Activated T-helper 1 cell treated with anti-CD3 and anti-CD28 coated beads, Interleukin-12 subunit alpha, Interleukin-12 subunit beta, Interleukin-2, Interleukin-4 antibody, amounts not matched to agents 30 ng/mL and 10 ng/mL and 1 ng/mL, durations not matched to agents 14 hours and 24 hours and 36 hours (primary cell): Measurements from ENCODE around the gene TOM1L2. TPM values are rescaled to one million over a fixed set of nuclear protein-coding genes. Genes with fewer than 3 reads are reported as not detected.
A peak's percentile ranks its signal among the peaks of the same experiment; 100 is the strongest.

Experiments
- DNase-seq: peaks from one replicate; pipeline ENCODE4 v3.0.0; 2021; ENCODE audit warnings: low spot score
- H3K27ac Mint-ChIP-seq: one replicate; pipeline ENCODE4 v1.8.0; 2021; ENCODE audit warnings: mild to moderate bottlenecking, mixed read lengths
- H3K27me3 Mint-ChIP-seq: one replicate; pipeline ENCODE4 v1.8.0; 2022; ENCODE audit warnings: mild to moderate bottlenecking, moderate library complexity, mixed read lengths; ENCODE audit not compliant: insufficient read depth
- H3K36me3 Mint-ChIP-seq: one replicate; pipeline ENCODE4 v1.8.0; 2021; ENCODE audit warnings: low read depth, mixed read lengths
- H3K4me1 Mint-ChIP-seq: one replicate; pipeline ENCODE4 v1.8.0; 2021; ENCODE audit warnings: low read depth, mixed read lengths
- H3K4me3 Mint-ChIP-seq: one replicate; pipeline ENCODE4 v1.8.0; 2021; ENCODE audit warnings: mild to moderate bottlenecking, moderate library complexity, mixed read lengths
- H3K9me3 Mint-ChIP-seq: one replicate; pipeline ENCODE4 v1.8.0; 2021; ENCODE audit warnings: mixed read lengths
- intact Hi-C: fragments of 100-400 bp; cut with micrococcal nuclease; formaldehyde crosslinking; loops from one replicate; pipeline ENCODE4 v1.15.1; 2024
- total RNA-seq: library from RNA; stranded (reverse); gene quantifications from 2 replicates; pipeline ENCODE4 v1.2.3, GENCODE V29; 2022

Gene TOM1L2
- total RNA-seq, 1 donor from 2014 or later: 10.2 TPM

GRCh38 chr17:17902877-17903276 lies 69.3 kb downstream of the TOM1L2 start:
- Mint-ChIP-seq H3K4me1 (no peaks in the 10 kb centered on the region), H3K36me3 (peaks cover 11% of the 10 kb centered on the region), H3K9me3 (no peaks in the 10 kb centered on the region), H3K27ac (no peak overlapping the region), H3K4me3 (no peak overlapping the region), H3K27me3 (peaks cover 2% of the 10 kb centered on the region)
- intact Hi-C loops: no loop called here
- DNase-seq: no peak

- H3K9me3 Mint-ChIP-seq: no peaks in the 10 kb centered on the region
- no peak overlapping the region for H3K27ac Mint-ChIP-seq
- H3K36me3 Mint-ChIP-seq: peaks cover 13% of the 10 kb centered on the region
- no peaks in the 10 kb centered on the region for H3K4me1 Mint-ChIP-seq
- intact Hi-C loops: no loop called here
- H3K27me3 Mint-ChIP-seq: peaks cover 2% of the 10 kb centered on the region
- DNase-seq: no peak
- H3K4me3 Mint-ChIP-seq: no peak overlapping the region
Measured at GRCh38 chr17:17902376-17902775, 69.8 kb downstream of the TOM1L2 start.

DNA sequence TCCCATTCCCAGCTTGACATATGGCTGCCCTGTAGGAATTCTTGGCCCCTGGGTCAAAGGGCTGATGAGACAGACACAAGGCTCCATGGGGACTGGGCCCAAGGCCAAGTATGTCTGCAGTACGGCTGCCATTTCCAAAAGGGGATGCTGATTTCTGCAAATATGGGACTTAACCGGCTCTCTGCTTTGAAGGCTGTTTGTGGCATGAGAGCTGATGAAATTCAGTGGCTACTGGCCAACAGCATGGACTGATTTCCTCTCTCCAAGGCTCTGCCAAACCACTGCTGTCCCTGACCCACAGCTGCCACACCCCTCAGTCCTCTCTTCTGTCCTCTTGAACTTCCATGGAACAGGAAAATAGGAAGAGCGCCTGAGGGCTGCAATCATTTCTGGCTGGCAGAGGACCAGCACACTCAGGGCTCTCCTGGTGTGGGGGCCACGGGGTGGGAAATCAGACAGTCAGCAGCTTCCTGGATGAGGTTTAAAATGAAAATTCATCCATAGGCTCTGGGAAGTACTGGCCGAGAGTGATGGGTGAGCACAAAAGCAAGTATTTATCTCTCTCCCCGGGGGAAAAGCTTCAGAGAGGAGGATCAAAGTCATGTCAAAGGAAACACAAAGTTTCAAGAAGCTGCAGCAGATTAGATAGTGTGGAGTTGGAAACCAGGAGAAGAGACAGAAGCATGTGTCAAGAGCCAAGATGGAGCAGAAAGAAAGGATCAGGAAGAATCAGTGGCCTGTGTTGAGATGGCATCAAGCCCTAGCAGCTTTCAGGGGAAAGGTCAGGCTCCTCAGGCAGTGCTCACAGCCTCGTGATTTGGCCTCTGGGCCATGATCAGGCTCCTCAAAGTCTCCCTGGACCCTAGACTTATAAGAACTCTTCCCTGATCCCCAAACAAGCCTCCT lies 71.3 kb downstream of the TOM1L2 start:
- H3K27me3 Mint-ChIP-seq: peaks cover 2% of the 10 kb centered on the region
- intact Hi-C loops: no loop called here
- no peaks in the 10 kb centered on the region for H3K4me1 Mint-ChIP-seq
- H3K27ac Mint-ChIP-seq: no peak overlapping the region
- H3K9me3 Mint-ChIP-seq: no peaks in the 10 kb centered on the region
- peaks cover 9% of the 10 kb centered on the region for H3K36me3 Mint-ChIP-seq
- no peak overlapping the region for H3K4me3 Mint-ChIP-seq
- no peak for DNase-seq

DNA sequence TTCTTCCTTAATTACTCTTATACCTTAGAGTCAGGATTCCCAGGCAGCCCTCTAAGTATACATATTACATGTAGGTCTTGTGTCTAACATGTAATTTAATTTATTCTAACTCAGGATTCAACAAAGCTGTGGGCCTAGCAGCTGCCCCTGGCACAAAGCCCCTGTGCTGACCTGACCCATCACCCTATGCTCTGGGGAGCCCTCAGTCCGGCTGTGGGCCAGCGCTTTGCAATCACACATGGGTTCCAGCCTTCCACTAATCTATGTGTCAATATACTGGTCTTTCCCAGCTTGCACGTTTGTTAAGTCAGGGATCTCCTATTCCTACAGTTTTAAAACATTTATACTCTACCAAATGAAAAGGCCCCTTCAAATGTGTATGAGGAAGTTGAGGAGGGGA lies 72.7 kb downstream of the TOM1L2 start:
- peaks cover 2% of the 10 kb centered on the region for H3K27me3 Mint-ChIP-seq
- no peak overlapping the region for H3K4me3 Mint-ChIP-seq

DNA sequence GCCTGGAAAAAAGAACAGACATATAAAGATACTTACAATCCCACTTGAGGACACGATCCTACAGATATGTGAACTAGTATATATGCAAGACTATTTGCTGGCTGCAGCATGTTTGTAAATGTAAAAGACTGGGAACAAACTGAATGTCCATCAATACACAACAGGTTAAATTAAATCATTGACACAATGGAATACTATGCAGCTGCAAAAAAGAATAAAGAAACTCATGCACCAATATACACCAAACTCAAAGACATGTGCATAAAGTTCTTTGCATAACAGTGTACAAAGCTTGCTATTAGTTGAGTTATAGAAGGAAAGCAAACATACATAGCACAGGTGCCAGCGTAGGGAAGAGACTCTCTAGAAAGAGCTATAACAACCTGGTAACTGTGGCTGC lies 73.5 kb downstream of the TOM1L2 start:
- Mint-ChIP-seq H3K36me3 (peaks cover 9% of the 10 kb centered on the region), H3K4me3 (no peak overlapping the region), H3K27me3 (peaks cover 2% of the 10 kb centered on the region), H3K9me3 (no peaks in the 10 kb centered on the region), H3K27ac (no peak overlapping the region), H3K4me1 (no peaks in the 10 kb centered on the region)
- intact Hi-C loops: no loop called here
- no peak for DNase-seq

More for the DNA sequence above, 72.7 kb downstream of the TOM1L2 start:
- intact Hi-C loops: no loop called here
- no peak for DNase-seq
- no peaks in the 10 kb centered on the region for H3K4me1 Mint-ChIP-seq
- H3K36me3 Mint-ChIP-seq: peaks cover 9% of the 10 kb centered on the region
- H3K27ac Mint-ChIP-seq: no peak overlapping the region
- H3K9me3 Mint-ChIP-seq: no peaks in the 10 kb centered on the region

DNA sequence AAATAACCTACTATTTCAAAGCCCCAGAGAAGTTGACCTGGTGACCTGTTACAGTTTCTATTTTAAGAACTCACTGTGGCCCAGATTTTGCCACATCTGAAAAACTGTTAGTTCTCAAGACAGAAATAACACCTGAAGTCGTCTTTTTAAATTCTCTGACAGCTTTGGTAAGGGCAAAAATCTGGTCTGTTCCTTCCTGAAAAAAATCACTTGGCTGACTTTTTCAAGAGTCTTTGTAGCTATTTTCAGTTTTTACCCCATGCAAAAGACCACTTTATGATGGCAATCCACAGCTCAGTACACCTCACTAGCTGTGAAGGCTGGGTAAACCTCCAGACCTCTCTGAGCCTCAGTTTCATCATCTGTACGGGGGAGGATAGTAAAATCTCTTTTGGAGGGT lies 74.8 kb downstream of the TOM1L2 start:
- no peak for DNase-seq
- Mint-ChIP-seq H3K9me3 (no peaks in the 10 kb centered on the region), H3K27me3 (peaks cover 2% of the 10 kb centered on the region), H3K4me3 (no peak overlapping the region), H3K4me1 (no peaks in the 10 kb centered on the region), H3K36me3 (peaks cover 14% of the 10 kb centered on the region), H3K27ac (no peak overlapping the region)
- intact Hi-C loops: no loop called here

GRCh38 chr17:17896746-17897145 lies 75.5 kb downstream of the TOM1L2 start:
- intact Hi-C loops: no loop called here
- Mint-ChIP-seq H3K27me3 (peaks cover 2% of the 10 kb centered on the region), H3K4me3 (no peak overlapping the region), H3K27ac (no peak overlapping the region), H3K9me3 (no peaks in the 10 kb centered on the region), H3K36me3 (peaks cover 14% of the 10 kb centered on the region), H3K4me1 (no peaks in the 10 kb centered on the region)
- DNase-seq: no peak

- H3K4me3 Mint-ChIP-seq: no peak overlapping the region
- peaks cover 12% of the 10 kb centered on the region for H3K36me3 Mint-ChIP-seq
- H3K9me3 Mint-ChIP-seq: no peaks in the 10 kb centered on the region
- DNase-seq: no peak
- no peak overlapping the region for H3K27ac Mint-ChIP-seq
- intact Hi-C loops: no loop called here
- H3K27me3 Mint-ChIP-seq: no peaks in the 10 kb centered on the region
- peaks cover 8% of the 10 kb centered on the region for H3K4me1 Mint-ChIP-seq
Measured at GRCh38 chr17:17893801-17894644, 78.2 kb downstream of the TOM1L2 start.

DNA sequence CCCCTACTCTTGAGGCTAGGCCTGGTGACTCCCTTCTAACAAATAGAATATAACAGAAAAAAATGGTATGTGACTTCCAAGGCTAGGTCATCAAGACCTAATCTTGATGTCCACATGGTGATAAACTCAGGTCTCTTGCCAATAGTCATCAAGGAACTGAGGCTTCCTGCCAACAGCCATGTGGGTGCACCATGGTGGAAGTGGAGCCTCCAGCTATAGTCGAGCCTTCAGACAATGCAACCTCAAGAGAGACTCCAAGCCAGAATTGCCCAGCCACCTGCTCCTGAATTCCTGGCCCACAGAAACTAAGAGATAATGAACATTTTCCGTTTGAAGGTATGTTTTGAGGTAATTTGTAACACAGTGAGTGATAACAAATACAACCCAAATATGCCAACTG lies 79.5 kb downstream of the TOM1L2 start:
- Mint-ChIP-seq H3K4me1 (peaks cover 8% of the 10 kb centered on the region), H3K27me3 (no peaks in the 10 kb centered on the region), H3K27ac (no peak overlapping the region), H3K9me3 (no peaks in the 10 kb centered on the region), H3K4me3 (no peak overlapping the region), H3K36me3 (peaks cover 8% of the 10 kb centered on the region)
- no peak for DNase-seq
- intact Hi-C loops: no loop called here

DNA sequence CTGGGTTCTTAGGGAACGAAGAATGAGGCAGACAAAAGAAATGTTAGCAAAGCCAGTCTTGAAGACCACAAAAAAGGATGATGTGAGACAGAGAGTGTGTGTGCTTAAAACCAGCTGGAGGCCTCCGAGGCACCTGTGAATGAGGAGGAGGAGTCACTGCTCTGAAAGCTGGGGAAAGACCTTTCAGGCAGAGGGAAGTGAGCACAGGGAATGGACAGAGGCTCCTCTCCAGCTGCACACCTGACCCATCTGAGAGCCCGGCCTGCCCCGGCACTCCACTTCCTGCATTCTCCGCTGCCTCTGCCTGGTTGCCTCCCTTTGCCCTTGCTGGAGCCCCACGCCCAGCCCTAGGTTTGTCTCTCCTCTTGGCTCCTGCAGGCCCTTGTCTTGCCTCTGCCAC lies 80.2 kb downstream of the TOM1L2 start:
- no peak for DNase-seq
- Mint-ChIP-seq H3K36me3 (peaks cover 5% of the 10 kb centered on the region), H3K27me3 (no peaks in the 10 kb centered on the region), H3K4me3 (no peak overlapping the region), H3K27ac (no peak overlapping the region), H3K4me1 (peaks cover 8% of the 10 kb centered on the region), H3K9me3 (no peaks in the 10 kb centered on the region)
- intact Hi-C loops: no loop called here

DNA sequence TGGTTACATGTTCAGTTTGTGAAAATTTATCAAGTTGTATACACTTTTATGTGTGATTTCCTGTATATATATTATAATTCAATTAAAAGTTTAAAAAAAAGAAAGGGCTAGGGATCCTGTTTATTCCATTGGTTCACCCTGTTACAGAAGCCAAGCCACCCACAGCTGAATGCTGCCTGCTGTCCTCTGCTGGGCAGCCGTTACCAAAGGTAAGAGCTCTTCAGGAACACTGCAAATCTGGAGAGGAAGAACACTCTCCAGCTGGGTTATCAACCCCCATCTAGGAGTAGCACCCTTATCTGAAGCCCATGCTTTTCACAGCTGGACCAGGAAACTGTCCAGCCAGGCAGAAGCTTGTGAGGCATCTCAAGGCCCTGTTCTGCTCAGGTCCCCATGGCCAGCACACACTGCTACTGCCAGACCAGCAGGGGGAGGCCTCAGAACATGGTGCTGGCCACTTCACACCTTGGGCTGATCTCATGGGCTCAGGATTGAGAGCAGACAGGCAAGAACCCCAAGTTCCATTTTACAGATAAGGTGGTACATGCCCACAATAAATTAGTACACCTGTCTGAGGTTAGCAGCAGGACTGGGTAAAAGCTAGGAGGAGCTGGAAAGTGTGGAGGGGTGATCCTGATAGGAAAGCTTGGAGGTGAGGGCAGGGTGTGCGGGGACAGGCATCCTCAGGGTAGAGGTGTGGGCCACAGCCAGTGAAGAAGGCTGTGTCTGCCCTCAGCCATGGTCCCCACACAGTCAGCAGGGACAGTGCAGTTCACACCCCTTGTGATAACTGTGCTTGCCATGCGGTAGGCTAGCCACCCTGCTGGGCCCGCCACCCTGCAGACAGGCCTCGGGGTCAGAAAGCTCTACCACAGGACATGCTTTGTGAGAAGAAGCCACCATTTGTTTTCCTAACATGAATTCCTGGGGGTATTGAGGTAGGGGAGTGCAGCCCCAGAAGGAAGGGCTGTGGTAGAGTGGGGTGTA lies 81.1 kb downstream of the TOM1L2 start:
- Mint-ChIP-seq H3K27me3 (no peaks in the 10 kb centered on the region), H3K4me3 (no peak overlapping the region), H3K36me3 (peaks cover 5% of the 10 kb centered on the region), H3K4me1 (peaks cover 8% of the 10 kb centered on the region), H3K27ac (no peak overlapping the region), H3K9me3 (no peaks in the 10 kb centered on the region)
- DNase-seq: peak; percentile 25
- intact Hi-C loops: loop anchor here (1.0 to 2.0 kb wide), 3 partner anchors 28 to 147 kb away; no protein-coding TSS in a partner anchor

DNA sequence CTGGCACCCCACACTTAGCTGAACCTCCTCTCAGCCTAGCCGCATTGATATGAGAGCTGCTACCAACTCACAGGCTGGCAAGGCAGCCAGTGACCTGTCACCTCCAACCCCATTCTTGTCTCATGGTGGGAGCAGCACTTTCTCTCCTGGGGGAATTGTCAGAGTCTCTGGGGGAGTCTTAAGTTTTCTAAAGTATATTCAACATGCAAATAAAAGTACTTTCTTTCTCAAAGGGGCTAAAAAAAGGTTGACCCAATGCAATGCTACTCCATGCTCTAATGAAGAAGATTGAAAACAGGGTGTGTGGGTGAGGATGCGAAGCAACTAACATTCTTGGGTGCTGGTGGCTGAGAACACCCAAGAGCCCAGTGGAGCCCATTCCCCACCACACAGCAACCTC lies 82.3 kb downstream of the TOM1L2 start:
- H3K27ac Mint-ChIP-seq: no peak overlapping the region
- H3K36me3 Mint-ChIP-seq: peaks cover 5% of the 10 kb centered on the region
- peaks cover 8% of the 10 kb centered on the region for H3K4me1 Mint-ChIP-seq
- H3K9me3 Mint-ChIP-seq: no peaks in the 10 kb centered on the region
- DNase-seq: no peak
- H3K4me3 Mint-ChIP-seq: no peak overlapping the region
- intact Hi-C loops: loop anchor here (2.0 kb wide), 1 partner anchor 29 kb away; no protein-coding TSS in a partner anchor
- peaks cover 1% of the 10 kb centered on the region for H3K27me3 Mint-ChIP-seq
